Stomach (tissue), 9 donors: Measurements from ENCODE around the gene HCN1. TPM values are rescaled to one million over a fixed set of nuclear protein-coding genes. Genes with fewer than 3 reads are reported as not detected.

ENCODE experiments used
- DNase-seq, 2 donors: peaks; one replicate each; pipeline versions ENCODE4 v3.0.0 to v3.0.0-alpha.2; 2013 to 2019
- H3K27ac ChIP-seq, 5 donors: fragments of 200-600 bp in 4 of 5; sonication (generic) in 4 of 5; one replicate each; pipeline ENCODE4 v1.5.1; 2013 to 2019; ENCODE audit warnings: mild to moderate bottlenecking in 1 of 5, moderate library complexity in 1 of 5
- H3K27me3 ChIP-seq, 3 donors: fragments of 200-600 bp; sonication (generic); one replicate each; pipeline ENCODE4 v1.5.1; 2017 to 2019; ENCODE audit warnings: mixed run types in 1 of 3
- H3K36me3 ChIP-seq, 4 donors: fragments of 200-600 bp; sonication (generic); 1 replicate in 3 of 4; 2 replicates in 1 of 4; pipeline ENCODE4 v1.5.1; 2016 to 2019
- H3K4me1 ChIP-seq, 4 donors: fragments of 200-600 bp; sonication (generic); one replicate each; pipeline ENCODE4 v1.5.1; 2016 to 2019
- H3K4me3 ChIP-seq, 4 donors: fragments of 200-600 bp; sonication (generic) in 3 of 4; one replicate each; pipeline ENCODE4 v1.5.1; 2016 to 2019; ENCODE audit warnings: mild to moderate bottlenecking in 1 of 4
- H3K9me3 ChIP-seq, 4 donors: fragments of 200-600 bp; sonication (generic); one replicate each; pipeline ENCODE4 v1.5.1; 2016 to 2019
- CTCF ChIP-seq, 7 experiments: fragments of 450-650 bp in 4 of 7; fragments of 200-600 bp in 3 of 7; sonication (generic) in 3 of 7; IDR thresholded peaks; one replicate each; pipeline ENCODE4 v1.5.1; 2016 to 2019; ENCODE audit warnings: antibody characterized with exemption in 7 of 7, control low read depth in 2 of 7, mild to moderate bottlenecking in 1 of 7
- EP300 ChIP-seq: sonication (generic); formaldehyde crosslinking; IDR thresholded peaks from one replicate; pipeline ENCODE4 v1.6.1; 2017; ENCODE audit warnings: antibody characterized with exemption
- POLR2A ChIP-seq, 4 donors: fragments of 450-650 bp; IDR thresholded peaks; one replicate each; pipeline ENCODE4 v1.6.1; 2016; ENCODE audit warnings: antibody characterized with exemption in 4 of 4, control low read depth in 2 of 4, mild to moderate bottlenecking in 1 of 4, moderate library complexity in 1 of 4
- POLR2AphosphoS5 ChIP-seq, 3 donors: sonication (generic); formaldehyde crosslinking; IDR thresholded peaks; one replicate each; pipeline ENCODE4 v1.6.1; 2016; ENCODE audit warnings: antibody characterized with exemption in 3 of 3
- WGBS, 5 donors: extraction: QIAGEN DNeasy Blood & Tissue Kit in 3 of 5; methylation state at CpG; one replicate each; pipeline versions ENCODE4 v1.1.5 to v1.1.7; 2013 to 2018; 5-methylcytosine and 5-hydroxymethylcytosine counted together
- intact Hi-C: fragments of 100-400 bp; cut with DNase I; formaldehyde crosslinking; loops from one replicate; pipeline ENCODE4 v1.15.1; 2023; ENCODE audit warnings: low total_unique reads
- polyA plus RNA-seq, 3 donors: library from polyadenylated mRNA; stranded (reverse); fragments of 200-250 nt; gene quantifications; one replicate each; pipeline ENCODE4 v1.2.3, GENCODE V29; 2013
- total RNA-seq, 5 donors: library from RNA; depleted of rRNA; stranded (reverse); fragments of >200 nt; gene quantifications; one replicate each; pipeline versions ENCODE4 v1.1.0 to v1.2.3, GENCODE V29; 2014 to 2016
- donor health status: healthy with polysubstance abuse.
- donor health status: Bipolar disorder and iron deficiency.
- donor health status: healthy.

The HCN1 gene
- total and polyA plus RNA-seq, 8 donors, result 0.03 to 0.92 (median 0.29) TPM; not detected in 5

DNA sequence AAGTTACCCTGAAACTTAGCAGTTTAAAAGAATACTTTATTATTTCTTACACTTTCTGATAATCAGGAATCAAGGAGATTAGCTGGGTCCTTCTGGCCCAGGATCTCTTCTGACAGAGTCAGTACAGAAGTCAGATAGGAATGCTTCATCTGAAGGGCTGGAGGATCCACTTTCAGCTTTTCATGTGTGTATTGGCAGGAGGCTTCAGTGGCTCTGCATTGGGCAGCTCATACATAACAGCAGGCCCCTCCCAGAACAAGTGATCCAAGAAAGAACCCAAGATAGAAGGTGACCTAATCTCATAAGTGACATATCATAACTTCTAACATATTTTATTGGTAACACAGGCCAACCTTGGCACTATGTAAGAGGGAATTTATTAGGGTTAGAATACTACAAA is 258.4 kb downstream of the HCN1 start:
- no peak for TF ChIP-seq POLR2AphosphoS5 (IDR thresholded peaks at IDR 0.05)
- no peak for TF ChIP-seq CTCF (IDR thresholded peaks at IDR 0.05)
- TF ChIP-seq EP300, result no peak
- no peak for TF ChIP-seq POLR2A (IDR thresholded peaks at IDR 0.05)
- intact Hi-C loops, result no loop called here
- Histone ChIP-seq H3K4me3 (no peak overlapping the region), H3K36me3 (no peaks in the 10 kb centered on the region), H3K9me3 (peaks cover 0 to 13% (median 0%) of the 10 kb centered on the region in 4 donors), H3K27ac (no peak overlapping the region), H3K27me3 (no peaks in the 10 kb centered on the region), H3K4me1 (no peaks in the 10 kb centered on the region)
- no peak for DNase-seq

- H3K27ac ChIP-seq, result no peak overlapping the region
- H3K4me3 ChIP-seq, result no peak overlapping the region
- no peaks in the 10 kb centered on the region for H3K9me3 ChIP-seq
- H3K4me1 ChIP-seq, result no peaks in the 10 kb centered on the region
- WGBS, 5 donors, result 65 to 79% (median 72%) methylated on average over 2 of the region's 2 CpGs
- H3K27me3 ChIP-seq, result no peaks in the 10 kb centered on the region
- no peak for DNase-seq
- TF ChIP-seq POLR2A (IDR thresholded peaks at IDR 0.05) (no peak), POLR2AphosphoS5 (IDR thresholded peaks at IDR 0.05) (no peak), CTCF (IDR thresholded peaks at IDR 0.05) (no peak)
- no peaks in the 10 kb centered on the region for H3K36me3 ChIP-seq
- intact Hi-C loops, result no loop called here
Observed at GRCh38 chr5:45417285-45417998, 278.7 kb downstream of the HCN1 start.

- Histone ChIP-seq H3K27ac (no peak overlapping the region), H3K36me3 (no peaks in the 10 kb centered on the region), H3K27me3 (no peaks in the 10 kb centered on the region), H3K4me1 (no peaks in the 10 kb centered on the region), H3K4me3 (no peak overlapping the region), H3K9me3 (no peaks in the 10 kb centered on the region)
- intact Hi-C loops, result no loop called here
- no peak for DNase-seq
- TF ChIP-seq POLR2AphosphoS5 (IDR thresholded peaks at IDR 0.05) (no peak), POLR2A (IDR thresholded peaks at IDR 0.05) (no peak)
- WGBS, 5 donors, result 40 to 54% (median 51%) methylated on average over 2 of the region's 2 CpGs
Observed at GRCh38 chr5:45414620-45415573, 281.3 kb downstream of the HCN1 start.

- intact Hi-C loops, result no loop called here
- no peaks in the 10 kb centered on the region for H3K27me3 ChIP-seq
- DNase-seq, result peak in 1 of 2 donors; percentile 3
- no peak overlapping the region for H3K27ac ChIP-seq
- H3K4me3 ChIP-seq, result no peak overlapping the region
- 54 to 64% (median 56%) methylated on average over 3 of the region's 3 CpGs for WGBS, 5 donors
- no peaks in the 10 kb centered on the region for H3K4me1 ChIP-seq
- TF ChIP-seq POLR2AphosphoS5 (IDR thresholded peaks at IDR 0.05), result no peak
- TF ChIP-seq CTCF (IDR thresholded peaks at IDR 0.05), result no peak
- TF ChIP-seq EP300, result no peak
- TF ChIP-seq POLR2A (IDR thresholded peaks at IDR 0.05), result no peak
- H3K36me3 ChIP-seq, result no peaks in the 10 kb centered on the region
- no peaks in the 10 kb centered on the region for H3K9me3 ChIP-seq
Observed at GRCh38 chr5:45411971-45412612, 284.1 kb downstream of the HCN1 start.
